GM12878 (cell line): ENCODE results near the gene TCEAL7. TPM values are rescaled to one million over a fixed set of nuclear protein-coding genes. Genes with fewer than 3 reads are reported as not detected.

Source experiments
- ATAC-seq: fragments of 200-7000 bp; cut with Tn5 transposase; 3 replicates; pipeline ENCODE4 v1.9.1; 2020; ENCODE audit warnings: mild to moderate bottlenecking, moderate library complexity
- BruUV-seq: library from RNA; stranded (reverse); fragments of 400-500 nt; replicated peaks from 2 replicates; lab custom pipeline; 2021; lab: Mats Ljungman, UMichigan
- CTCF ChIA-PET: fragments of 300-600 bp; sonication (Branson Sonifier 250); formaldehyde crosslinking; extraction: SDS; loops from one replicate; lab custom pipeline; 2021; ENCODE audit warnings: inconsistent platforms; lab: Yijun Ruan, JAX
- POLR2A ChIA-PET: fragments of 350-600 bp; formaldehyde crosslinking; extraction: SDS; loops from one replicate; lab custom pipeline; 2021; ENCODE audit warnings: inconsistent platforms; lab: Charles Lee
- RAD21 ChIA-PET: fragments of 300-600 bp; sonication (Branson Sonifier 250); formaldehyde crosslinking; loops from one replicate; lab custom pipeline; 2023; ENCODE audit warnings: antibody characterized with exemption; ENCODE audit not compliant: unreplicated experiment; lab: Charles Lee
- SMC1A ChIA-PET: fragments of 300-600 bp; sonication (Branson Sonifier 250); formaldehyde crosslinking; loops from one replicate; lab custom pipeline; 2023; ENCODE audit not compliant: unreplicated experiment, uncharacterized antibody; lab: Charles Lee
- DNase-seq: peaks from one replicate; pipeline ENCODE4 v3.0.0-alpha.2; 2011; ENCODE audit warnings: low read depth, low spot score
- FAIRE-seq: peaks from 3 replicates; lab custom pipeline; 2011; peaks lifted over from hg19 to GRCh38; lab: Jason Lieb, UNC
- H2AFZ ChIP-seq: 2 replicates; pipeline ENCODE4 v1.6.0; 2011; ENCODE audit warnings: low read depth, low read length, control low read depth; ENCODE audit not compliant: control insufficient read depth
- H3K27ac ChIP-seq: 2 replicates; pipeline ENCODE4 v1.5.1; 2011; ENCODE audit warnings: control low read depth; ENCODE audit not compliant: control insufficient read depth, insufficient read depth
- H3K27me3 ChIP-seq, 2 experiments: replicated peaks in 1 of 2; 2 replicates each; pipeline versions ENCODE4 v1.6.0 to v1.6.1; 2011; ENCODE audit warnings: low read length in 1 of 2; ENCODE audit not compliant: control insufficient read depth in 2 of 2, insufficient read depth in 2 of 2
- H3K36me3 ChIP-seq, 2 experiments: 2 replicates each; pipeline ENCODE4 v1.5.1; 2011; ENCODE audit warnings: low read length in 1 of 2; ENCODE audit not compliant: control insufficient read depth in 2 of 2, insufficient read depth in 2 of 2
- H3K4me1 ChIP-seq: 2 replicates; pipeline ENCODE4 v1.6.1; 2011; ENCODE audit warnings: mild to moderate bottlenecking, low read length, moderate library complexity, mixed read lengths; ENCODE audit not compliant: control insufficient read depth, insufficient read depth
- H3K4me2 ChIP-seq: 2 replicates; pipeline ENCODE4 v1.6.0; 2011; ENCODE audit warnings: control low read depth; ENCODE audit not compliant: control insufficient read depth, insufficient read depth
- H3K4me3 ChIP-seq: fragments of 200-600 bp; sonication (generic); 2 replicates; pipeline ENCODE4 v1.5.1; 2016
- H3K79me2 ChIP-seq: 2 replicates; pipeline ENCODE4 v1.6.0; 2011; ENCODE audit warnings: low read length; ENCODE audit not compliant: control insufficient read depth, insufficient read depth
- H3K9ac ChIP-seq: 2 replicates; pipeline ENCODE4 v1.8.0; 2011; ENCODE audit warnings: low read length, control low read depth, mixed read lengths; ENCODE audit not compliant: control insufficient read depth, insufficient read depth
- H3K9me3 ChIP-seq: replicated peaks from 3 replicates; pipeline ENCODE4 v1.5.1; 2011; ENCODE audit warnings: mild to moderate bottlenecking, low read length; ENCODE audit not compliant: control insufficient read depth, insufficient read depth
- H4K20me1 ChIP-seq: 2 replicates; pipeline ENCODE4 v1.6.0; 2011; ENCODE audit not compliant: control insufficient read depth, insufficient read depth
- BCL11A ChIP-seq: IDR thresholded peaks from 2 replicates; pipeline ENCODE4 v1.6.1; 2011; ENCODE audit warnings: low read depth, low read length
- BRCA1 ChIP-seq: IDR thresholded peaks from 2 replicates; pipeline ENCODE4 v1.6.1; 2011; ENCODE audit warnings: low read depth, low read length, improper control_type of control experiment
- GATAD2B ChIP-seq: fragments of 450-650 bp; conservative IDR thresholded peaks from 2 replicates; pipeline ENCODE4 v1.6.1; 2017; ENCODE audit warnings: low read depth, mild to moderate bottlenecking, moderate library complexity
- IKZF1 ChIP-seq: fragments of 450-650 bp; conservative IDR thresholded peaks from 2 replicates; pipeline ENCODE4 v1.6.1; 2017; ENCODE audit warnings: antibody characterized with exemption, mild to moderate bottlenecking
- NKRF ChIP-seq: fragments of 450-650 bp; conservative IDR thresholded peaks from 2 replicates; pipeline ENCODE4 v1.6.1; 2017; ENCODE audit warnings: mild to moderate bottlenecking, moderate library complexity
- RAD51 ChIP-seq: fragments of 450-650 bp; IDR thresholded peaks from 2 replicates; pipeline ENCODE4 v1.6.1; 2016; ENCODE audit warnings: moderate library complexity, mild to moderate bottlenecking, inconsistent platforms
- RUNX3 ChIP-seq: IDR thresholded peaks from 2 replicates; pipeline ENCODE4 v1.6.1; 2012; ENCODE audit warnings: low read length, inconsistent platforms
- SMAD1 ChIP-seq: fragments of 450-650 bp; IDR thresholded peaks from 2 replicates; pipeline ENCODE4 v1.6.1; 2018; ENCODE audit warnings: mild to moderate bottlenecking, low read depth; ENCODE audit not compliant: partially characterized antibody
- SUZ12 ChIP-seq: fragments of 200-600 bp; sonication (generic); IDR thresholded peaks from one replicate; pipeline ENCODE4 v1.6.1; 2018; ENCODE audit warnings: antibody characterized with exemption, mild to moderate bottlenecking; ENCODE audit not compliant: unreplicated experiment
- ZNF217 ChIP-seq: fragments of 450-650 bp; IDR thresholded peaks from 2 replicates; pipeline ENCODE4 v1.6.1; 2017; ENCODE audit warnings: antibody characterized with exemption, mild to moderate bottlenecking
- ZNF24 ChIP-seq: fragments of 450-650 bp; IDR thresholded peaks from 2 replicates; pipeline ENCODE4 v1.6.1; 2017; ENCODE audit warnings: antibody characterized with exemption, mild to moderate bottlenecking
- WGBS: methylation state at CpG from one replicate; pipeline ENCODE4 v1.1.6; 2016; ENCODE audit warnings: low lambda C conversion rate; ENCODE audit not compliant: insufficient replicate concordance, insufficient coverage; ENCODE audit errors: missing lambda C conversion rate; 5-methylcytosine and 5-hydroxymethylcytosine counted together
- in situ Hi-C: fragments of 300-500 bp; cut with MboI; formaldehyde crosslinking; loops from 9 replicates; pipeline ENCODE4 v1.14.3; 2018; ENCODE audit warnings: mixed read lengths
- intact Hi-C: fragments of 100-400 bp; cut with micrococcal nuclease; formaldehyde crosslinking; loops from one replicate; pipeline ENCODE4 v1.14.2; 2022; ENCODE audit not compliant: unreplicated experiment
- polyA plus RNA-seq, 11 experiments: library from polyadenylated mRNA; depleted of rRNA in 4 of 11; unstranded in 6 of 11; stranded (reverse) in 5 of 11; fragments of >200 nt; fragmentation: Nextera tagmentation in 4 of 11; fragmentation: Illumina TruSeq in 1 of 11; extraction: Ambion mirVana in 4 of 11; extraction: Trizol in 1 of 11; gene quantifications; 1 replicate in 1 of 11; 2 replicates in 10 of 11; pipeline versions ENCODE4 v1.2.1 to v1.2.3, GENCODE V29; 2011 to 2016; ENCODE audit warnings: inconsistent platforms in 2 of 11, missing spikeins in 2 of 11, low read depth in 1 of 11
- total RNA-seq, 4 experiments: library from RNA; depleted of rRNA in 3 of 4; stranded (reverse); fragments of >200 nt in 3 of 4; fragmentation: Illumina TruSeq in 1 of 4; extraction: Trizol in 1 of 4; gene quantifications; 2 replicates each; pipeline versions ENCODE4 v1.2.1 to v1.2.3, GENCODE V29; 2013 to 2021
- TF ChIP-seq, protein P1 (sequence below): fragments of 450-650 bp; formaldehyde crosslinking; IDR thresholded peaks from 2 replicates; pipeline ENCODE4 v1.4.0; 2022; ENCODE audit warnings: mild to moderate bottlenecking, moderate library complexity
- TF ChIP-seq, protein P2 (sequence below): IDR thresholded peaks from 2 replicates; pipeline ENCODE4 v1.6.1; 2011; ENCODE audit warnings: low read depth, low read length, improper control_type of control experiment, borderline replicate concordance

TCEAL7 gene
- total and polyA plus RNA-seq, 10 of the 15 experiments (the other 5 are each of a cell fraction or from before 2014, with no cell fraction given) = not detected

GRCh38 chrX:103356858-103357257 is 26.8 kb downstream of the TCEAL7 start:
- H3K9me3 ChIP-seq = no peaks in the 10 kb centered on the region
- H2AFZ ChIP-seq = peak overlapping the region; percentile 58
- H3K9ac ChIP-seq = no peak overlapping the region
- in situ Hi-C loops = no loop called here
- SMC1A ChIA-PET = no interaction called here
- DNase-seq (no peak), ATAC-seq (no peak), FAIRE-seq (no peak)
- TF ChIP-seq ZNF24 (no peak), BRCA1 (no peak), BCL11A (no peak)
- H3K4me3 ChIP-seq = peak overlapping the region; percentile 50; the same call in 1 of the 2 replicates
- BruUV-seq = no TSS peak
- peak overlapping the region; percentile 46; the same call in 1 of the 2 replicates for H3K4me2 ChIP-seq
- CTCF ChIA-PET = interaction anchor here (0.6 to 1.9 kb wide), 2 partner anchors 10 to 16 kb away, joined by 3 to 7 read pairs; no protein-coding TSS in a partner anchor
- intact Hi-C loops = no loop called here
- H3K27ac ChIP-seq = no peak overlapping the region
- POLR2A ChIA-PET = no interaction called here
- 15% methylated on average over 12 of the region's 13 CpGs for WGBS
- H4K20me1 ChIP-seq = no peaks in the 10 kb centered on the region
- no peaks in the 10 kb centered on the region for H3K27me3 ChIP-seq
- H3K79me2 ChIP-seq = no peaks in the 10 kb centered on the region
- no peaks in the 10 kb centered on the region for H3K36me3 ChIP-seq
- H3K4me1 ChIP-seq = no peaks in the 10 kb centered on the region
- RAD21 ChIA-PET = interaction anchor here (0.6 to 0.7 kb wide), 2 partner anchors 139 to 306 kb away, joined by 3 read pairs; no protein-coding TSS in a partner anchor

DNA sequence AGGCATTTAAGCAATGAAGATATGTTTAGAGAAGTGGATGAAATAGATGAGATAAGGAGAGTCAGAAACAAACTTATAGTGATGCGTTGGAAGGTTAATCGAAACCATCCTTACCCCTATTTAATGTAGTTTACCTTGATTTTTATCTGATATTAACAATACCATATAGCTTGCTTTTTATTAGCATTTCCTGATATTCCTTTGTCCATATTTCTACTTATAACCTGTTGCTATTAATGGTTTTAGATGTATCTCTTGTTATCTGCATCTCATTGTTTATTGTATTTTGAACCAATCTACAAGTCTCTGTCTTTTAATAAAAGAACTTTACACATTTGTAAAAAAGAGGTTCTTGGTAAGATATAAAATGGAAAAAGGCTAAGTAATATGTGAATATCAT is 27.8 kb downstream of the TCEAL7 start:
- ChIA-PET CTCF (no interaction called here), RAD21 (no interaction called here), POLR2A (no interaction called here), SMC1A (no interaction called here)
- Histone ChIP-seq H3K36me3 (no peaks in the 10 kb centered on the region), H4K20me1 (no peaks in the 10 kb centered on the region), H2AFZ (no peak overlapping the region), H3K27me3 (no peaks in the 10 kb centered on the region), H3K79me2 (no peaks in the 10 kb centered on the region), H3K4me3 (no peak overlapping the region), H3K9me3 (no peaks in the 10 kb centered on the region), H3K27ac (no peak overlapping the region), H3K4me2 (no peak overlapping the region), H3K4me1 (no peaks in the 10 kb centered on the region), H3K9ac (no peak overlapping the region)
- WGBS = 62% methylated on average over 2 of the region's 2 CpGs
- no peak for FAIRE-seq
- DNase-seq = no peak
- in situ Hi-C loops = no loop called here
- no peak for ATAC-seq
- intact Hi-C loops = no loop called here
- BruUV-seq = TSS peak; percentile 82
- no peak for TF ChIP-seq GATAD2B
- TF ChIP-seq, protein P1, sequence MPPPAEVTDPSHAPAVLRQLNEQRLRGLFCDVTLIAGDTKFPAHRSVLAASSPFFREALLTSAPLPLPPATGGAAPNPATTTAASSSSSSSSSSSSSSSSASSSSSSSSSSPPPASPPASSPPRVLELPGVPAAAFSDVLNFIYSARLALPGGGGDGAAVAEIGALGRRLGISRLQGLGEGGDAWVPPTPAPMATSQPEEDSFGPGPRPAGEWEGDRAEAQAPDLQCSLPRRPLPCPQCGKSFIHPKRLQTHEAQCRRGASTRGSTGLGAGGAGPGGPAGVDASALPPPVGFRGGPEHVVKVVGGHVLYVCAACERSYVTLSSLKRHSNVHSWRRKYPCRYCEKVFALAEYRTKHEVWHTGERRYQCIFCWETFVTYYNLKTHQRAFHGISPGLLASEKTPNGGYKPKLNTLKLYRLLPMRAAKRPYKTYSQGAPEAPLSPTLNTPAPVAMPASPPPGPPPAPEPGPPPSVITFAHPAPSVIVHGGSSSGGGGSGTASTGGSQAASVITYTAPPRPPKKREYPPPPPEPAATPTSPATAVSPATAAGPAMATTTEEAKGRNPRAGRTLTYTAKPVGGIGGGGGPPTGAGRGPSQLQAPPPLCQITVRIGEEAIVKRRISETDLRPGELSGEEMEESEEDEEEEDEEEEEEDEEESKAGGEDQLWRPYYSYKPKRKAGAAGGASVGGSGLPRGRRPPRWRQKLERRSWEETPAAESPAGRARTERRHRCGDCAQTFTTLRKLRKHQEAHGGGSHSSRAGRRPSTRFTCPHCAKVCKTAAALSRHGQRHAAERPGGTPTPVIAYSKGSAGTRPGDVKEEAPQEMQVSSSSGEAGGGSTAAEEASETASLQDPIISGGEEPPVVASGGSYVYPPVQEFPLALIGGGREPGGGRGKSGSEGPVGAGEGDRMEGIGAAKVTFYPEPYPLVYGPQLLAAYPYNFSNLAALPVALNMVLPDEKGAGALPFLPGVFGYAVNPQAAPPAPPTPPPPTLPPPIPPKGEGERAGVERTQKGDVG (CRISPR knock-in tag) = no peak
- TF ChIP-seq RAD51 = no peak
- TF ChIP-seq NKRF = no peak
- TF ChIP-seq, protein P2, sequence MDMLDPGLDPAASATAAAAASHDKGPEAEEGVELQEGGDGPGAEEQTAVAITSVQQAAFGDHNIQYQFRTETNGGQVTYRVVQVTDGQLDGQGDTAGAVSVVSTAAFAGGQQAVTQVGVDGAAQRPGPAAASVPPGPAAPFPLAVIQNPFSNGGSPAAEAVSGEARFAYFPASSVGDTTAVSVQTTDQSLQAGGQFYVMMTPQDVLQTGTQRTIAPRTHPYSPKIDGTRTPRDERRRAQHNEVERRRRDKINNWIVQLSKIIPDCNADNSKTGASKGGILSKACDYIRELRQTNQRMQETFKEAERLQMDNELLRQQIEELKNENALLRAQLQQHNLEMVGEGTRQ = no peak
- TF ChIP-seq IKZF1 = no peak
- TF ChIP-seq SUZ12 = no peak
- TF ChIP-seq ZNF217 = no peak
- TF ChIP-seq SMAD1 = no peak
- no peak for TF ChIP-seq RUNX3
